ENCODE data around the gene LRSAM1.

- no peak for TF ChIP-seq CTCF (IDR thresholded peaks at IDR 0.05)
- no peak for TF ChIP-seq POLR2AphosphoS5 (IDR thresholded peaks at IDR 0.05)
- TF ChIP-seq POLR2A (IDR thresholded peaks at IDR 0.05): no peak
Measured at GRCh38 chr9:127422133-127422782, 29.1 kb upstream of the LRSAM1 start.
